Kidney glomerular epithelial cell (primary cell): ENCODE measurements around the gene GSTM5.
"Not testable (repeated sequence)": the region's sequence is repeated elsewhere in the genome, so short reads cannot be mapped to it uniquely, and the experiment has no call there.

ENCODE experiments used
- DNase-seq: peaks from one replicate; lab custom pipeline; 2025; lab: John Stamatoyannopoulos, UW

Gene GSTM5

DNA sequence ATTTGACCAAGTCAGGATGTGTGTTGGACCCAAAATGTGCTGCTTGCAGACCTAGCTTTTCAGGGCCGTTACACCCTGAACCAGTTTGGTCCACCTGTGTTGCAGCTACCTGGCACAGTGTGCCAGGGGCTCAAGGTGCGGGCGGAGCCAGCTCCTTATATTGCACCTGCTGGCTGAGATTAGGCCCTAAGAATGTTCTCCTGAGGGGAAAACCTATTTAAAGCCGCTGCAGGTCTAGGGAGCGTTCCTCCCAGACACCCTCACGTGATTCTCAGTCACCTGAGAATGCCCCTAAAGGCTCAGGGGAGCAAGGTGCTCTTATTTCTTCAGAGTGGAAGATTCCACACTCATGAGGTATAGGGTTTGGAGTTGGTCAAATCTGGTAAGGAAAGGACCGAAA lies 16.8 kb downstream of the GSTM5 start:
- DNase-seq: no peak

DNA sequence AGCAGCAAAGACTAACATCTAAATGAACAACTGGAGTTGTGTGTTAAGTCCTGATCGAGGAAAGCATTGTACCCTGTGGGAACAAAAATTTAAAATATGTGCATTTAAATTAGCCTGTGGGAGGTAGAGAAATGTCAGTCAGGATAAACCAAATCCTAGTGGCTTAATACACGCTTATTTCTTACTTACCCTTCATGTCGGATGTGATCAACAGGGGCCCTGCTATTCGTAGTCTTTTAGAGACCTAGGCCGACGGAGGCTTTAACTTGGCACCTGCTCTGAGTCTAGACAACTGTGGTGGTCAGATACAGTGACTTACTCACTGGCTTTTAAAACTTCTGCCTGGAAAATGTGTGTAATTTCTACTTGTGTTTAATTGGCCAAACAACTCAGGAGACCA lies 18.6 kb downstream of the GSTM5 start:
- DNase-seq: no peak

GRCh38 chr1:109732390-109732881 lies 20.4 kb downstream of the GSTM5 start:
- DNase-seq: no peak

DNA sequence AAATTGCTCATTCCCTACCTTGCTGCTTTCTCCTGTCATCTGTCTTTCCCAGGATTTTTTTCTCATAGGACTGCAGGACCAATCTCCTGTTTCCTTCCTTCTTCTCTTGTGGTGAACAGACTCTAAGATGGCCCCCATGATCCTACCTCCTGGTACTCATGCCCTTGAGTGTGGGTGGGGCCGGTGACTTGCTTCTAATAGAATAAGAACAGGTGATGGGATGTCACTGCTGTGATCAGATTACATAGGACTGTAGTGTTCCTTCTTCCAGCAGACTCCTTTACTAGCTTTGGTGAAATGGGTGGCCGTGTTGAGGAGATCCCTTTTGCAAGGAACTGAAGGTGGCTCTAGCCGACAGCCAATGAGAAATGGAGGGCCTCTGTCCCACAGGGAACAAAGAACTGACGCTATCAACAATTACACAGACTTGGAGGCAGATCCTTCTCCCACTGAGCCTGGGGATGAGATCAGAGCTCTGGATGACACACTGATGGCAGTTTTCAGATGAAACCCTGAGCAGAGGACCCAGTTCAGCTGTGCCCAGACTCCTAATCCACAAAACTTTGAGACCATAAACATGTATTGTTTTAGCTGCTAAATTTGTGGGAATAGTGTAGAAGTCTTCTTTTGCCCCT lies 21.3 kb downstream of the GSTM5 start:
- no peak for DNase-seq

DNA sequence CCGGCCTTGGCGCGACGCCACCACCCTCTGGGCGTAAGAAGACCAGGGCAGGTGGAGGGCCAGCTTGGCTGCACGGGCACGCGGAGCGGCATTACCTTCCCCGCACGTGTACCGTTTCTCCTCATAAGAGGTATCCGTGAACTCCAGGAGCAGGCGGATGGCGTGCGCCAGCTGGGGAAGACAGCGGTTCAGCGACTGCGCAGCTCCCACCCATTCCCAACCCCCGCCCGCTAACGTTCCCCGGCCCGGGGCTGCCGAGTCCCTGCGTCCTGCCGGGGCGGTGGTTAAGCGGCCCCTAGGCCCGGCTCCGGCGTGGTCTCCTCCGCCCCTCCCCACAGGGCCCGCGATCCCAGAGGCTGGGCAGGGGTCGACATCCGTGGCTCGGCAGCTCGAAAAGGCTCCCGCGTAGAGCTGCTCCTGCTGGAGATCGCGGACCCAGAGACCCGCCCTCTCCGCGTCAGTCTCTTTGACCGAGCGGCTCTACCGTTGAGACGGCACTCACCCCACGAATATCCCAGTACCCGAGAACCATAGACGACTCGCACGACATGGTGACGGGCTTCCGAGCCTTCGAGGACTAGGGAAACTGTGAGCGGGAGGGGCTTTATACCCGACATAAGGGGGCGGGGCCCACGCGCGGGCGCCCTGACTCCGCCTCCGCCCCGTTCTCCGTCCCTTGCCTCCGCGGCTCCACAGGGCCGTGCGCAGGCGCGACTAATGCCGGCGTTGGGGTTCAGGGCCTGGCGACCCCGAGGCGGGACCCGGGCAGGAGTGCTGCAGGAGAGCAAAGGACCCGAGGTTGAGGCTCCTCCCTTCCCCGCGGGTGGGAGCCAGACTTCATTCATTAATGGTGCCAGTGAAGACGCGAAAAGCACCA lies 27.9 kb downstream of the GSTM5 start:
- peak; percentile 28 for DNase-seq

DNA sequence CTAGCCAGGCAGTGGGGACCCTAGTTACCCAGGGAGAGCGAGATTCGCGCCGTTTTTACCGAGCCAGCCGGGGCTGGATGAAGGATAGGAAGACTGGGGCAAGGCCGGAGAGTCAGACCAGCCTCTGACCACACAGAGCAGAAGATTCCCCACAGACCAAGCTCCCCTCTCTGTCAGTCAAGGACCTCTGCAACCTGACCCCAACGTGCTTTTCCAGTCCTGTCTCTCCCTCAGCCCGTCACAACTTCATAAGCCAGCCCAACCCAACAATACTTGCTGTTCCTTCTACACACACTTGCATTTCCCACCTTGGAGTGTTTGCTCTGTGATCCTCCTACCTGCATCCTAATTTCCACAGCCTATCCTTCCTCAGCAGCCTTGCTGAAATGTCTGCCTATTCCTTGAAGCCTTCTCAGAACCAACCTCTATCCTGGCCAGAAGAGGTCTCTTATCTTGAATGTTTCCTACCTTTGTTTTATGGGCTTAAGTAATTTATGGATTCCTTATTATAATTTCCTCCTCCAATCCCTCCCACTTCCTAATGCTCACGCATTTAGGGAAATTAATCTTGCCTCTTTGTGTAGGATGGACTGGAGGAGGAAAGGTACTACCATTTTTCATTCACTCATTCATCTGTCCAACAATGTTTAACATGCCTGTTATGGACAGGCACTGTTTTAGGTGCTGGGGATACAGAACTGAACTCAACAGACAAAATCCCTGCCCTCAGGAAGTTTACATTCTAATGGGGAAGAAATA lies 28.7 kb downstream of the GSTM5 start, which contains the start of gene GSTM3:
Gene GSTM3 (minus strand): TSS at position 424 of the 759 bp plus-strand sequence. CDS start 751 bp downstream, outside the sequence.
- DNase-seq: no peak

- DNase-seq: not testable (repeated sequence)
These were observed 36.3 kb downstream of the GSTM5 start for GRCh38 chr1:109748311-109748710.

DNA sequence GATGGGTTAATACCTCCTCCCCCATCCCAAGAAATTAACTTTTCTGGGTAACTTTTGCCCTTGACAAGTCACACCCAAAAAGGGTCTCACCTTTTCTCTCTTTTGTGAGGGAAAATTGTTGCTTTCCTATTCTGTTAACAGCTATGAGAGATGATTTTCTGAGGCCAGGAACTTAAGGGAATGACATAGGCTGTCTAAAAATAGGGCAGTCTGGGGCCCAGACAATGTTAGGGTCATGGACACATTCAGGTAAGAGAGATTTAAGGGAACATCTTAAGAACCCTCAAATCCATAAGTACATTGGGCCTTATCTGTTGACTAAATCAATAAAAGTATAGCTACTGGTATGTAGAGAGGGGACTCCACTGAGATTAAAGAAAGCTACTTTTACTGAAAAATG lies 37.2 kb downstream of the GSTM5 start:
- DNase-seq: no peak

GRCh38 chr1:109750241-109750882 lies 38.3 kb downstream of the GSTM5 start:
- DNase-seq: no peak

DNA sequence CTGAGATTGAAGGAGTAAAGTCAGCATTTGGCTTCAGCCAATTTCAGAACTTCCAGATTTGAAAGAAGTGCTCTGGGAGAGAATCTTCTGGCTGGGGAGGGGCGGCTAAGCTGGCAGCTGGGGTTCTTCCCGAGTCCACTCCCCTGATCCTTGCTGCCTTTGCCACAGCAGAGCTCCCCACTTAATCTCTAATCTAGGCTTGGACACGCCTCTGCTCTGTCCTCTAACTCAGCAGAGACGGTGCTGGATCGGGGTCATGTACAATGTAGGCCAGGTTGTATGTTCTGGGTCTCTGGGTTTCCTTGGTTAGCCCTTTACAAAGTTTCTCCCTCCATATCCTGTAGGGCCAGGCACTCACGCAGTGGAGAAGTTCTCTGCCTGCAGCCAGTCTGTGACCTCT lies 38.9 kb downstream of the GSTM5 start:
- DNase-seq: no peak

GRCh38 chr1:109751531-109752260 lies 39.6 kb downstream of the GSTM5 start:
- DNase-seq: no peak

DNA sequence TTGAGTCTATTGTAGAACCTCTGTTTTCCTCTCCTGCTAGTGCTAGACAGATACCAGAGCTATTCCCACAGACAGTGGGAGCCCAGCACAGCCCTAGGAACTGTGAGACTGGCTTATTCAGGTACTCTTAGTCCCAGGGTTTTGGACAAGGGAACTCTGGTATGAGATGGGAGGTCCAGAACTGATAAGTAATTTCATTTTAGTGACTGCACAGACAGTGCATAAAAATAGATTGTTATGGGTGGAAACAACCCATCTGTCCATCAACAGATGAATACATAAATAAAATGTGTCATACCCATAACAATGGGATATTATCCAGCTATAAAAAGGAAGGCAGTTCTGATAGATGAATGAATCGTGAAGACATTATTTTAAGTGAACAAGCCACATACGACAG lies 42.7 kb downstream of the GSTM5 start:
- DNase-seq: no peak

DNA sequence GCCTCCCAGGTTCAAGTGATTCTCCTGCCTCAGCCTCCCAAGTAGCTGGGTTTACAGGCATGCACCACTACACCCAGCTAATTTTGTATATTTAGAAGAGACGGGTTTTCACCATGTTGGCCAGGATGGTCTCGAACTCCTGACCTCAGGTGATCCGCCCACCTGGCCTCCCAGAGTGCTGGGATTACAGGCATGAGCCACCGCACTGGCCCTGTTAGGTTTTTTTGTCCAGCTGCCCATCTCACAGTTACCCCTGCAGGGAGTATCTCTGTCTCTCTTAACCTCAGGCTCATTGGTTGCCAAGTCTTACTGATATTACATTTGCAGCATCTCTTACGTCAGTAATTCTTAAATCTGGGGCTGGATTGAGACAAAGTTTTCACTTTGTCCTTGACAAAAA lies 44.3 kb downstream of the GSTM5 start:
- not testable (repeated sequence) for DNase-seq

- no peak for DNase-seq
These were observed 44.9 kb downstream of the GSTM5 start for GRCh38 chr1:109756848-109757521.

GRCh38 chr1:109757936-109758786 lies 46.1 kb downstream of the GSTM5 start:
- no peak for DNase-seq

- no peak for DNase-seq
These were observed 47.7 kb downstream of the GSTM5 start for GRCh38 chr1:109759513-109760334.

GRCh38 chr1:109760581-109761226 lies 48.7 kb downstream of the GSTM5 start:
- DNase-seq: no peak
